Activated CD4-positive, CD25-positive, alpha-beta regulatory T cell treated with anti-CD3 and anti-CD28 coated beads, Interleukin-2, amount 50 U/mL, for 24 hours (primary cell): ENCODE results near the gene CSAD.

Source experiments
- ATAC-seq, 2 donors: fragments of 150-1000 bp; cut with Tn5 transposase; one replicate each; pipeline ENCODE4 v1.10.0; 2021; ENCODE audit warnings: mild to moderate bottlenecking in 1 of 2, moderate library complexity in 1 of 2

CSAD gene

GRCh38 chr12:53180220-53180930 lies at the start of gene CSAD, which contains the start of gene ZNF740:
CSAD (minus strand) TSS chr12:53180925; CDS start chr12:53173470, 7,455 bp downstream.
ZNF740 (plus strand) TSS chr12:53180722; CDS start chr12:53181984, 1,262 bp downstream.
- ATAC-seq = peak; percentile 97 to 98

GRCh38 chr12:53230108-53230845 lies 49.6 kb upstream of the CSAD start:
- no peak for ATAC-seq

GRCh38 chr12:53229454-53229853 lies 48.7 kb upstream of the CSAD start:
- ATAC-seq = no peak

- ATAC-seq = no peak
Observed at GRCh38 chr12:53227836-53228235, 47.1 kb upstream of the CSAD start.

- no peak for ATAC-seq
Observed at GRCh38 chr12:53227341-53227740, 46.6 kb upstream of the CSAD start.

- no peak for ATAC-seq
Observed at GRCh38 chr12:53226815-53227214, 46.1 kb upstream of the CSAD start.

- no peak for ATAC-seq
Observed at GRCh38 chr12:53225635-53226424, 45.1 kb upstream of the CSAD start.

GRCh38 chr12:53224897-53225634 lies 44.3 kb upstream of the CSAD start:
- ATAC-seq = no peak

- no peak for ATAC-seq
Observed at GRCh38 chr12:53224061-53224896, 43.6 kb upstream of the CSAD start.

GRCh38 chr12:53223389-53224060 lies 42.8 kb upstream of the CSAD start:
- no peak for ATAC-seq

- ATAC-seq = no peak
Observed at GRCh38 chr12:53222806-53223261, 42.1 kb upstream of the CSAD start.

- no peak for ATAC-seq
Observed at GRCh38 chr12:53222170-53222721, 41.5 kb upstream of the CSAD start.

GRCh38 chr12:53221203-53222080 lies 40.7 kb upstream of the CSAD start:
- peak; percentile 6 to 11 for ATAC-seq

GRCh38 chr12:53220694-53221202 lies 40.0 kb upstream of the CSAD start:
- ATAC-seq = peak; percentile 65 to 69

GRCh38 chr12:53219956-53220693 lies 39.4 kb upstream of the CSAD start:
- peak; percentile 59 to 65 for ATAC-seq

- ATAC-seq = peak; percentile 37 to 49
Observed at GRCh38 chr12:53219292-53219955, 38.7 kb upstream of the CSAD start.

GRCh38 chr12:53218551-53219291 lies 38.0 kb upstream of the CSAD start:
- ATAC-seq = no peak
